ENCODE results near the gene DEPP1. TPM values are rescaled to one million over a fixed set of nuclear protein-coding genes. Genes with fewer than 3 reads are reported as not detected.
A peak's percentile ranks its signal among the peaks of the same experiment; 100 is the strongest.

The DEPP1 gene
- total RNA-seq, 1 experiment from 2014 or later = 6.8 TPM

GRCh38 chr10:44961931-44962750 is 16.5 kb downstream of the DEPP1 start:
- Histone ChIP-seq H3K4me1 (replicated peaks) (peaks cover 74% of the 10 kb centered on the region), H3K4me3 (no peak overlapping the region), H3K27me3 (replicated peaks) (no peaks in the 10 kb centered on the region), H3K27ac (no peak overlapping the region), H3K9me3 (replicated peaks) (no peaks in the 10 kb centered on the region), H3K36me3 (no peaks in the 10 kb centered on the region; the same call in 1 of the 2 replicates)
- peak in 1 of 2 experiments; percentile 24 for DNase-seq (ENCODE audit: low read depth in 1 of 2, low spot score in 2 of 2)

- Histone ChIP-seq H3K27me3 (replicated peaks) (no peaks in the 10 kb centered on the region), H3K4me3 (no peak overlapping the region), H3K27ac (no peak overlapping the region), H3K4me1 (replicated peaks) (peaks cover 74% of the 10 kb centered on the region), H3K36me3 (no peaks in the 10 kb centered on the region; the same call in 1 of the 2 replicates), H3K9me3 (replicated peaks) (no peaks in the 10 kb centered on the region)
- peak in 1 of 2 experiments; percentile 27 for DNase-seq (ENCODE audit: low read depth in 1 of 2, low spot score in 2 of 2)
These were observed 17.4 kb downstream of the DEPP1 start for GRCh38 chr10:44961230-44961571.

- Histone ChIP-seq H3K36me3 (peaks cover under 1% of the 10 kb centered on the region; the same call in 1 of the 2 replicates), H3K27ac (no peak overlapping the region), H3K4me1 (replicated peaks) (peaks cover 74% of the 10 kb centered on the region), H3K27me3 (replicated peaks) (no peaks in the 10 kb centered on the region), H3K4me3 (peak overlapping the region; percentile 80), H3K9me3 (replicated peaks) (no peaks in the 10 kb centered on the region)
- DNase-seq (ENCODE audit: low read depth in 1 of 2, low spot score in 2 of 2) = peak in 1 of 2 experiments; percentile 17
These were observed 18.0 kb downstream of the DEPP1 start for GRCh38 chr10:44960482-44961229.

GRCh38 chr10:44960088-44960460 is 18.5 kb downstream of the DEPP1 start:
- Histone ChIP-seq H3K27ac (no peak overlapping the region), H3K4me3 (peak overlapping the region; percentile 80), H3K27me3 (replicated peaks) (no peaks in the 10 kb centered on the region), H3K36me3 (peaks cover 6% of the 10 kb centered on the region; the same call in 1 of the 2 replicates), H3K9me3 (replicated peaks) (no peaks in the 10 kb centered on the region), H3K4me1 (replicated peaks) (peaks cover 74% of the 10 kb centered on the region)
- DNase-seq (ENCODE audit: low read depth in 1 of 2, low spot score in 2 of 2) = peak in 1 of 2 experiments; percentile 31

GRCh38 chr10:44959247-44960087 is 19.1 kb downstream of the DEPP1 start, which contains the start of gene RASSF4:
Gene RASSF4 (plus strand): TSS chr10:44959802. CDS start chr10:44970203, 10,401 bp downstream.
- Histone ChIP-seq H3K4me3 (peak within 1 kb of the TSS; percentile 80), H3K27ac (peak within 1 kb of the TSS; percentile 75), H3K27me3 (replicated peaks) (no peaks in the 10 kb centered on the region), H3K36me3 (peaks cover 6% of the 10 kb centered on the region; the same call in 1 of the 2 replicates), H3K9me3 (replicated peaks) (no peaks in the 10 kb centered on the region), H3K4me1 (replicated peaks) (peaks cover 71% of the 10 kb centered on the region)
- DNase-seq (ENCODE audit: low read depth in 1 of 2, low spot score in 2 of 2) = peak; percentile 89 to 91

- no peak for DNase-seq (ENCODE audit: low read depth in 1 of 2, low spot score in 2 of 2)
- Histone ChIP-seq H3K27me3 (replicated peaks) (no peaks in the 10 kb centered on the region), H3K36me3 (peaks cover 10% of the 10 kb centered on the region), H3K4me3 (peak overlapping the region; percentile 80), H3K4me1 (replicated peaks) (peaks cover 71% of the 10 kb centered on the region), H3K27ac (peak overlapping the region; percentile 75), H3K9me3 (replicated peaks) (no peaks in the 10 kb centered on the region)
These were observed 19.7 kb downstream of the DEPP1 start for GRCh38 chr10:44958898-44959246.

- Histone ChIP-seq H3K9me3 (replicated peaks) (no peaks in the 10 kb centered on the region), H3K4me1 (replicated peaks) (peaks cover 71% of the 10 kb centered on the region), H3K27ac (peak overlapping the region; percentile 68), H3K4me3 (peak overlapping the region; percentile 80), H3K27me3 (replicated peaks) (no peaks in the 10 kb centered on the region), H3K36me3 (peaks cover 12% of the 10 kb centered on the region)
- DNase-seq (ENCODE audit: low read depth in 1 of 2, low spot score in 2 of 2) = peak; percentile 45 to 50
These were observed 20.3 kb downstream of the DEPP1 start for GRCh38 chr10:44958196-44958897.

- Histone ChIP-seq H3K36me3 (peaks cover 12% of the 10 kb centered on the region), H3K27me3 (replicated peaks) (no peaks in the 10 kb centered on the region), H3K27ac (peak overlapping the region; percentile 68), H3K4me1 (replicated peaks) (peaks cover 78% of the 10 kb centered on the region), H3K4me3 (no peak overlapping the region), H3K9me3 (replicated peaks) (no peaks in the 10 kb centered on the region)
- DNase-seq (ENCODE audit: low read depth in 1 of 2, low spot score in 2 of 2) = peak; percentile 40 to 81
These were observed 21.6 kb downstream of the DEPP1 start for GRCh38 chr10:44956717-44957706.

- H3K36me3 ChIP-seq = peaks cover 16% of the 10 kb centered on the region
- no peaks in the 10 kb centered on the region for H3K9me3 ChIP-seq (replicated peaks)
- H3K27ac ChIP-seq = peak overlapping the region; percentile 68
These were observed 22.4 kb downstream of the DEPP1 start for GRCh38 chr10:44956226-44956625.

GRCh38 chr10:44955413-44956070 is 23.1 kb downstream of the DEPP1 start:
- no peak overlapping the region for H3K4me3 ChIP-seq
- peak overlapping the region; percentile 68 for H3K27ac ChIP-seq
- peaks cover 16% of the 10 kb centered on the region for H3K36me3 ChIP-seq
- H3K27me3 ChIP-seq (replicated peaks) = no peaks in the 10 kb centered on the region
- peaks cover 89% of the 10 kb centered on the region for H3K4me1 ChIP-seq (replicated peaks)
- peak in 1 of 2 experiments; percentile 53 for DNase-seq (ENCODE audit: low read depth in 1 of 2, low spot score in 2 of 2)
- no peaks in the 10 kb centered on the region for H3K9me3 ChIP-seq (replicated peaks)

More at GRCh38 chr10:44956226-44956625, 22.4 kb downstream of the DEPP1 start:
- peak in 1 of 2 experiments; percentile 23 for DNase-seq (ENCODE audit: low read depth in 1 of 2, low spot score in 2 of 2)
- H3K4me1 ChIP-seq (replicated peaks) = peaks cover 85% of the 10 kb centered on the region
- H3K27me3 ChIP-seq (replicated peaks) = no peaks in the 10 kb centered on the region
- H3K4me3 ChIP-seq = no peak overlapping the region

GRCh38 chr10:44954962-44955361 is 23.6 kb downstream of the DEPP1 start:
- Histone ChIP-seq H3K36me3 (peaks cover 16% of the 10 kb centered on the region), H3K27me3 (replicated peaks) (no peaks in the 10 kb centered on the region), H3K27ac (peak overlapping the region; percentile 68), H3K4me3 (no peak overlapping the region), H3K9me3 (replicated peaks) (no peaks in the 10 kb centered on the region), H3K4me1 (replicated peaks) (peaks cover 89% of the 10 kb centered on the region)
- no peak for DNase-seq (ENCODE audit: low read depth in 1 of 2, low spot score in 2 of 2)
